BLaER1 treated with 17β-estradiol and CSF1 and Interleukin-3, amounts not matched to agents 10 nM and 100 nM (cell line): ENCODE results near the gene HOXD3.

Experiments used
- H3K27ac ChIP-seq, 11 experiments: shearing (Covaris generic); formaldehyde crosslinking; 2 replicates each; pipeline ENCODE4 v1.8.1; 2022
- H3K27me3 ChIP-seq, 11 experiments: shearing (Covaris generic); formaldehyde crosslinking; 2 replicates each; pipeline ENCODE4 v1.8.1; 2022
- H3K36me3 ChIP-seq, 11 experiments: shearing (Covaris generic); formaldehyde crosslinking; 2 replicates each; pipeline ENCODE4 v1.8.1; 2022
- H3K4me1 ChIP-seq, 10 experiments: shearing (Covaris generic); formaldehyde crosslinking; 2 replicates each; pipeline ENCODE4 v1.8.1; 2022
- H3K4me2 ChIP-seq, 11 experiments: shearing (Covaris generic); formaldehyde crosslinking; 2 replicates each; pipeline ENCODE4 v1.8.1; 2022
- H3K4me3 ChIP-seq, 10 experiments: shearing (Covaris generic); formaldehyde crosslinking; 2 replicates each; pipeline ENCODE4 v1.8.1; 2022
- H3K9ac ChIP-seq, 11 experiments: shearing (Covaris generic); formaldehyde crosslinking; 2 replicates each; pipeline ENCODE4 v1.8.1; 2022
- H3K9me3 ChIP-seq, 11 experiments: shearing (Covaris generic); formaldehyde crosslinking; replicated peaks in 1 of 11; 2 replicates each; pipeline ENCODE4 v1.8.1; 2022
- H4K20me1 ChIP-seq, 11 experiments: shearing (Covaris generic); formaldehyde crosslinking; 2 replicates each; pipeline ENCODE4 v1.8.1; 2022
- Cebpa-rat ChIP-seq, 11 experiments: shearing (Covaris generic); IDR thresholded peaks; 2 replicates each; pipeline ENCODE4 v1.8.1; 2022

HOXD3 gene

GRCh38 chr2:176118601-176119339 lies 38.3 kb upstream of the HOXD3 start:
- no peaks in the 10 kb centered on the region; a peak in 1 of 22 replicates for H3K36me3 ChIP-seq
- H4K20me1 ChIP-seq, result peaks cover 0 to 82% (median 36%) of the 10 kb centered on the region in 11 experiments; a peak in 16 of 22 replicates
- H3K4me2 ChIP-seq, result no peak overlapping the region
- H3K4me1 ChIP-seq, result no peaks in the 10 kb centered on the region; a peak in 1 of 20 replicates
- H3K9ac ChIP-seq, result no peak overlapping the region
- H3K27me3 ChIP-seq, result peaks cover 100% of the 10 kb centered on the region in 11 experiments
- no peak overlapping the region for H3K4me3 ChIP-seq
- TF ChIP-seq Cebpa-rat (IDR thresholded peaks at IDR 0.05), result no peak
- no peak overlapping the region for H3K27ac ChIP-seq
- H3K9me3 ChIP-seq, result peaks cover 50 to 78% (median 61%) of the 10 kb centered on the region in 11 experiments

- H3K27me3 ChIP-seq, result peaks cover 100% of the 10 kb centered on the region in 11 experiments
- H3K9me3 ChIP-seq, result peaks cover 51 to 69% (median 58%) of the 10 kb centered on the region in 11 experiments
- TF ChIP-seq Cebpa-rat (IDR thresholded peaks at IDR 0.05), result no peak
- H3K4me2 ChIP-seq, result no peak overlapping the region
- no peak overlapping the region for H3K9ac ChIP-seq
- no peaks in the 10 kb centered on the region; a peak in 1 of 22 replicates for H3K36me3 ChIP-seq
- H3K4me1 ChIP-seq, result peaks cover 0 to 10% (median 0%) of the 10 kb centered on the region in 10 experiments; a peak in 2 of 20 replicates
- H3K27ac ChIP-seq, result no peak overlapping the region
- peaks cover 0 to 87% (median 41%) of the 10 kb centered on the region in 11 experiments; a peak in 16 of 22 replicates for H4K20me1 ChIP-seq
- no peak overlapping the region for H3K4me3 ChIP-seq
These were observed 36.5 kb upstream of the HOXD3 start for GRCh38 chr2:176120364-176121189.

GRCh38 chr2:176121190-176122051 lies 35.7 kb upstream of the HOXD3 start:
- Histone ChIP-seq H3K4me2 (no peak overlapping the region), H3K27ac (no peak overlapping the region), H3K9me3 (peaks cover 42 to 60% (median 50%) of the 10 kb centered on the region in 11 experiments), H3K4me1 (peaks cover 0 to 10% (median 0%) of the 10 kb centered on the region in 10 experiments; a peak in 2 of 20 replicates), H4K20me1 (peaks cover 0 to 86% (median 43%) of the 10 kb centered on the region in 11 experiments; a peak in 16 of 22 replicates), H3K9ac (no peak overlapping the region), H3K36me3 (no peaks in the 10 kb centered on the region; a peak in 1 of 22 replicates), H3K4me3 (peak overlapping the region in 1 of 10 experiments; percentile 18; a peak in 3 of 20 replicates), H3K27me3 (peaks cover 100% of the 10 kb centered on the region in 11 experiments)
- no peak for TF ChIP-seq Cebpa-rat (IDR thresholded peaks at IDR 0.05)

DNA sequence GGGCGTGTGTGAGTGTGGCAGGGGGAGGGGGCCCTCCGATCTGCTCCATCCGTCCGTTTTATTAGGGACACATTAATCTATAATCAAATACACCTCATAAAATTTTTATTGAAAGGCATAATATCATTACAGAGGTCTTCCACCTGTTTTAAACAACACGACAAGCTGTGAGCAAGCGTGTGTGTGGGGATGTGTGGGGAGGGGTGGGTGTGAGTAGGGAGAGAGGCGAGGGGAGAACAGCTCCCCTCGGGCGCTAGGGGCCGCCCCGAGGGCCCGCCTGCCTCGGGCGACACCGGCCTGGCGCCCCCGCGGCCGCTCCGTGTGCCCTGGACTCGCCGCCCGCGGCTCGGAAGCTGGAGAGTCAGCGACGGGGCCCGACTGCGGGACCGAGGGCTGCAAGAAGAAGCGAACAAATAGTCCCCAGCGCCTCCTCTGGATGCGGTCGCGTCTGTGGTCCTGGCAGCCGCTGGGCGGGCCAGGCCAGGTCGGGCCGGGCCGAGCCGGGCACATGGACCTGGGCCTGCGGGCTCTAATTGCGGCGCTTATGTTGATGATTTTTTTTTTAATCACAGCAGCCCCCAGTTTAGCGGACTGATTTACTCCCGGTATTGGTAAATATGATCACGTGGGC lies 34.9 kb upstream of the HOXD3 start:
- Histone ChIP-seq H3K27me3 (peaks cover 100% of the 10 kb centered on the region in 11 experiments), H3K4me2 (no peak overlapping the region), H3K9ac (no peak overlapping the region), H3K4me3 (peak overlapping the region in 5 of 10 experiments; percentile 18 to 48 (median 20); a peak in 4 of 20 replicates), H3K27ac (no peak overlapping the region), H3K36me3 (no peaks in the 10 kb centered on the region; a peak in 1 of 22 replicates), H3K9me3 (peaks cover 36 to 53% (median 43%) of the 10 kb centered on the region in 11 experiments), H4K20me1 (peaks cover 0 to 85% (median 43%) of the 10 kb centered on the region in 11 experiments; a peak in 15 of 22 replicates), H3K4me1 (peaks cover 0 to 10% (median 0%) of the 10 kb centered on the region in 10 experiments; a peak in 4 of 20 replicates)
- no peak for TF ChIP-seq Cebpa-rat (IDR thresholded peaks at IDR 0.05)

GRCh38 chr2:176122683-176123410 lies 34.3 kb upstream of the HOXD3 start, which contains the start of gene HOXD9:
TSS of gene HOXD9 (plus strand) at chr2:176122719. CDS start at chr2:176122769, 50 bp downstream.
- no peak for TF ChIP-seq Cebpa-rat (IDR thresholded peaks at IDR 0.05)
- H3K4me3 ChIP-seq, result peak within 1 kb of the TSS in 7 of 10 experiments; percentile 18 to 48 (median 23); a peak in 6 of 20 replicates
- peaks cover 0 to 10% (median under 1%) of the 10 kb centered on the region in 10 experiments; a peak in 8 of 20 replicates for H3K4me1 ChIP-seq
- peaks cover 0 to 84% (median 48%) of the 10 kb centered on the region in 11 experiments; a peak in 16 of 22 replicates for H4K20me1 ChIP-seq
- peaks cover 29 to 46% (median 36%) of the 10 kb centered on the region in 11 experiments for H3K9me3 ChIP-seq
- peak within 1 kb of the TSS in 2 of 11 experiments; percentile 24 to 25; a peak in 2 of 22 replicates for H3K4me2 ChIP-seq
- no peaks in the 10 kb centered on the region; a peak in 1 of 22 replicates for H3K36me3 ChIP-seq
- H3K27ac ChIP-seq, result no peak within 1 kb of the TSS
- H3K27me3 ChIP-seq, result peaks cover 100% of the 10 kb centered on the region in 11 experiments
- H3K9ac ChIP-seq, result no peak within 1 kb of the TSS

- TF ChIP-seq Cebpa-rat (IDR thresholded peaks at IDR 0.05), result no peak
- H3K4me1 ChIP-seq, result peaks cover 5 to 16% (median 8%) of the 10 kb centered on the region in 10 experiments; a peak in 13 of 20 replicates
- H3K9me3 ChIP-seq, result peaks cover 27 to 40% (median 31%) of the 10 kb centered on the region in 11 experiments
- no peaks in the 10 kb centered on the region; a peak in 1 of 22 replicates for H3K36me3 ChIP-seq
- H4K20me1 ChIP-seq, result peaks cover 0 to 84% (median 55%) of the 10 kb centered on the region in 11 experiments; a peak in 16 of 22 replicates
- peaks cover 100% of the 10 kb centered on the region in 11 experiments for H3K27me3 ChIP-seq
- no peak overlapping the region for H3K27ac ChIP-seq
- H3K4me3 ChIP-seq, result peak overlapping the region in 7 of 10 experiments; percentile 7 to 48 (median 23); a peak in 4 of 20 replicates
- peak overlapping the region in 2 of 11 experiments; percentile 24 to 25; a peak in 2 of 22 replicates for H3K4me2 ChIP-seq
- H3K9ac ChIP-seq, result no peak overlapping the region
These were observed 33.5 kb upstream of the HOXD3 start for GRCh38 chr2:176123411-176124109.
